ENCODE results near the gene CDKL2.
"Not testable (repeated sequence)": the region's sequence is repeated elsewhere in the genome, so short reads cannot be mapped to it uniquely, and the experiment has no call there.

Gene CDKL2

GRCh38 chr4:75552452-75552851, 77.9 kb downstream of the CDKL2 start:
- no peak for DNase-seq (ENCODE audit: low spot score)

GRCh38 chr4:75549019-75549418, 81.3 kb downstream of the CDKL2 start:
- DNase-seq (ENCODE audit: low spot score), result no peak

- DNase-seq (ENCODE audit: low spot score), result no peak
Observed at GRCh38 chr4:75547647-75548387, 82.5 kb downstream of the CDKL2 start.

- DNase-seq (ENCODE audit: low spot score), result no peak
Observed at GRCh38 chr4:75545526-75545925, 84.8 kb downstream of the CDKL2 start.

GRCh38 chr4:75544870-75545269, 85.5 kb downstream of the CDKL2 start:
- DNase-seq (ENCODE audit: low spot score), result no peak

DNA sequence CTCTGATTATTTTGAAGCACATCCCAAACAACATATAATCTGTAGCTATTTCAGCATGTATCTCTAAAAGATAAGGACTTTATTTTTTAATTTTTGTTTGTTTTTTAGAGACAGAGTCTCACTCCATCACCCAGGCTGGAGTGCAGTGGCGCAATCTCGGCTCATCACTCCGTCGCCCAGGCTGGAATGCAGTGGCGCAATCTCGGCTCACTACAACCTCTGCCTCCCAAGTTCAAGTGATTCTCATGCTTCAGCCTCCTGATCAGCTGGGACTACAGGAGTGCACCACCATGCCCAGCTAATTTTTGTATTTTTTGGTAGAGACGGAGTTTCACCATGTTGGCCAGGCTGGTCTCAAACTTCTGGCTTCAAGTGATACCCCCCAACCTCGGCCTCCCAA, 86.1 kb downstream of the CDKL2 start:
- not testable (repeated sequence) for DNase-seq (ENCODE audit: low spot score)

DNA sequence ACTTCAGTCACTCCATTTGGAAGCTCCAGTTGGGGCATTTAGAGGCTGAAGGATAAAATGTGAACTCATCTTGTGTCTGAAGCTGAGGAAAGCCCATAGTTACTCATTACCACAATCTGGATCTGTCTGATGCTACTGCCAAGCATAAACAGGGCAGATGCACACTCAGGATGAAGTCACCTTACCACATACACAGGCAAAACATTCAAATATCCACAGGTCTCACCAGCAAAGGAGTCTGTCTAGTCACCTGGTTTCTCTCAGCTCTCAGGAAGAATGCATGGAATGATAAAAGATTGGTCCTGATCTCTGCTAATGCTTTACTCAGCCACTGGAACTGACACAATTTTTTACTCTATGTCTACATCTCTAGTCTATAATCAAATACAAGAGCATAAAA, 87.5 kb downstream of the CDKL2 start:
- DNase-seq (ENCODE audit: low spot score), result no peak

GRCh38 chr4:75537308-75537707, 93.0 kb downstream of the CDKL2 start:
- not testable (repeated sequence) for DNase-seq (ENCODE audit: low spot score)

- DNase-seq (ENCODE audit: low spot score), result not testable (repeated sequence)
Observed at GRCh38 chr4:75533926-75534325, 96.4 kb downstream of the CDKL2 start.

GRCh38 chr4:75533339-75533887, 96.9 kb downstream of the CDKL2 start:
- DNase-seq (ENCODE audit: low spot score), result not testable (repeated sequence)

GRCh38 chr4:75531536-75532143, 98.7 kb downstream of the CDKL2 start:
- not testable (repeated sequence) for DNase-seq (ENCODE audit: low spot score)

- DNase-seq (ENCODE audit: low spot score), result no peak
Observed at GRCh38 chr4:75530556-75531322, 99.6 kb downstream of the CDKL2 start.
